ENCODE results near the gene SEPHS1. TPM values are rescaled to one million over a fixed set of nuclear protein-coding genes. Genes with fewer than 3 reads are reported as not detected.
A peak's percentile ranks its signal among the peaks of the same experiment; 100 is the strongest.

Gene SEPHS1
- total RNA-seq, 1 donor from 2014 or later, result 51.1 TPM

DNA sequence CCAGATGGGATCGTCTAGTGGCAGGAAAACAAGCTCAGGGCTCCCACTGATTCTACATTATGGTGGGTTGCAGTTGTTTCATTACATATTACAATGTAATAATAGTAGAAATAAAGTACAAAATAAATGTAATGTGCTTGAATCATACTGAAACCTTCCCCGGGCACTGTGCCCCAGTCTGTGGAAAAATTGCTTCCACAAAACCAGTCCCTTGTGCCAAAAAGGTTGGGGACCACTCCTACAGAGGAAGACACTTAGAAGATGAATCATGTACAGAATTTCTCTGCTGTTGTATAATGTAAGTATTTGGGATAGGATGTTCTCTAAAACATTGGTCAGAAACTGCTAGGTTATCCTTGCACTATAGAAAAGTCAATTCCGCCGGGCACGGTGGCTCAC lies 36.9 kb downstream of the SEPHS1 start:
- Mint-ChIP-seq H3K9me3 (ENCODE audit: unreplicated experiment) (no peaks in the 10 kb centered on the region), H3K4me3 (ENCODE audit: unreplicated experiment) (no peak overlapping the region), H3K36me3 (ENCODE audit: unreplicated experiment) (no peaks in the 10 kb centered on the region), H3K27me3 (ENCODE audit: unreplicated experiment) (no peaks in the 10 kb centered on the region), H3K4me1 (ENCODE audit: low read depth, unreplicated experiment) (no peaks in the 10 kb centered on the region), H3K27ac (ENCODE audit: unreplicated experiment) (no peak overlapping the region)
- TF ChIP-seq, protein P1, sequence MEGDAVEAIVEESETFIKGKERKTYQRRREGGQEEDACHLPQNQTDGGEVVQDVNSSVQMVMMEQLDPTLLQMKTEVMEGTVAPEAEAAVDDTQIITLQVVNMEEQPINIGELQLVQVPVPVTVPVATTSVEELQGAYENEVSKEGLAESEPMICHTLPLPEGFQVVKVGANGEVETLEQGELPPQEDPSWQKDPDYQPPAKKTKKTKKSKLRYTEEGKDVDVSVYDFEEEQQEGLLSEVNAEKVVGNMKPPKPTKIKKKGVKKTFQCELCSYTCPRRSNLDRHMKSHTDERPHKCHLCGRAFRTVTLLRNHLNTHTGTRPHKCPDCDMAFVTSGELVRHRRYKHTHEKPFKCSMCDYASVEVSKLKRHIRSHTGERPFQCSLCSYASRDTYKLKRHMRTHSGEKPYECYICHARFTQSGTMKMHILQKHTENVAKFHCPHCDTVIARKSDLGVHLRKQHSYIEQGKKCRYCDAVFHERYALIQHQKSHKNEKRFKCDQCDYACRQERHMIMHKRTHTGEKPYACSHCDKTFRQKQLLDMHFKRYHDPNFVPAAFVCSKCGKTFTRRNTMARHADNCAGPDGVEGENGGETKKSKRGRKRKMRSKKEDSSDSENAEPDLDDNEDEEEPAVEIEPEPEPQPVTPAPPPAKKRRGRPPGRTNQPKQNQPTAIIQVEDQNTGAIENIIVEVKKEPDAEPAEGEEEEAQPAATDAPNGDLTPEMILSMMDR (IDR thresholded peaks at IDR 0.05; ENCODE audit: partially characterized antibody, unreplicated experiment), result no peak
- DNase-seq, result no peak

DNA sequence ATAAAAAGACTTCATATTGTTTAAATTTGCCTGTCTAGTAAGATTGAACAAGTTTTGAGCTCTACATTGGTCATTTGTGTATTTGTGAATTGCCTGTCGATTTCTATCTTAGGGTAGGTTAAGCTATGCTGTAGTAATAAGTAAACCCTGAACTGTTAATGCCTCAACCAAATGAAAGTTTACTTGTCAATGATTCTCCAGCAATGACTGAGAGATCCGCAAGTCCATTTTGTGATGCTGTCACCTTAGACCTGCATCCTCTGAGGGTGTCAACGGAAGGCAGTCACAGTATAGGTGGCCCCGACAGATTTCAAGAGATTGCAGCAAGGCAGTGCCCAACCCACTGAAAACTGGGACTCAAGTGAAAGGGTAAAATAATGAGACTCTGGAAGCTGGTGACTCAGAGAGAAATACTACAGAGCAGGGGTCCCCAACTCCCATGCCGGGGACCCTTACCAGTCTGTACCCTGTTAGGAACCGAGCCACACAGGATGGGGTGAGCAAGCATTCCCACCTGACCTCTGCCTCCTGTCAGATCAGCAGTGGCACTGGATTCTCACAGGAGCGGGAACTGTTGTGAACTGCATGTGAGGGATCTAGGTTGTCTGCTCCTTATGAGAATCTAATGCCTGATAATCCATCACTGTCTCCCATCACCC lies 37.4 kb downstream of the SEPHS1 start:
- Mint-ChIP-seq H3K27ac (ENCODE audit: unreplicated experiment) (no peak overlapping the region), H3K4me3 (ENCODE audit: unreplicated experiment) (no peak overlapping the region), H3K9me3 (ENCODE audit: unreplicated experiment) (no peaks in the 10 kb centered on the region), H3K27me3 (ENCODE audit: unreplicated experiment) (peaks cover 2% of the 10 kb centered on the region), H3K36me3 (ENCODE audit: unreplicated experiment) (no peaks in the 10 kb centered on the region), H3K4me1 (ENCODE audit: low read depth, unreplicated experiment) (no peaks in the 10 kb centered on the region)
- DNase-seq, result no peak
- TF ChIP-seq, protein P1 (IDR thresholded peaks at IDR 0.05; ENCODE audit: partially characterized antibody, unreplicated experiment), result no peak

DNA sequence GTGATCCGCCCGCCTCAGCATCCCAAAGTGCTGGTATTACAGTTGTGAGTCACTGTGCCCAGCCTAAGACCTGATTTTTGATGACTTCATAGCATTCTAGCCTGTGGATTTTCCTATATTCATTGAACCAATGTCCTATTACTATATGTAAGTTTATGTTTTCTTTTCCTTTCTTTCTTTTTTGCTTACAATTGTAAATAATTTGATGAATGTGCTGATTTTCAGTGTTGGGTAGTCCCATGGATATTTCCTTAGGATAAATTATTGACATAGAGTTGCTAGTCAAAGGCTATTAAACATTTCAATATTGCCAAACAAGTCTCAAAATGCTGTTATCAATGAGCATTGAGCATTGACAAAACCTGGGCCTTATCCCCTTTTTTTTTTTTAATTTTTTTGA lies 38.3 kb downstream of the SEPHS1 start:
- H3K27ac Mint-ChIP-seq (ENCODE audit: unreplicated experiment), result no peak overlapping the region
- no peak overlapping the region for H3K4me3 Mint-ChIP-seq (ENCODE audit: unreplicated experiment)

DNA sequence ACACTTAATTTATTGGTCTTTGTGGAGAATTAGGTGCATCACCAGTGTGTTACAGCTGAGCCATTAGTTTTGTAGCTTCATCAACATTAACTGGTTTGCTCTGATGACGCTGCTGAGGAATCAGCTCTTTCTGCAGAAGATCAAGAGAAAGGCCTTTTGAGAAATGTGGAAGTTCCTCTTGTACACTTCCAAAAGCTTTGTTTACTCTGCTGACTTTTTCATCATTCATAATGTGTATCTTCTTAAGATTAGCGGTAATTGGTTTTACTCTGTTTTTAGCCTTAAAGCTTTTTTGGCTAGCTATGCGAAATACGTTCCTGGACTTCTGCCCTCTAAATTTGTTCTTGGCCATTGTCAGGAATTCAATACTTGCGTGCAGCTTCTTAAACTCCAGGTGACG lies 40.0 kb downstream of the SEPHS1 start:
- H3K36me3 Mint-ChIP-seq (ENCODE audit: unreplicated experiment), result no peaks in the 10 kb centered on the region
- H3K4me1 Mint-ChIP-seq (ENCODE audit: low read depth, unreplicated experiment), result no peaks in the 10 kb centered on the region
- no peak overlapping the region for H3K4me3 Mint-ChIP-seq (ENCODE audit: unreplicated experiment)
- H3K27me3 Mint-ChIP-seq (ENCODE audit: unreplicated experiment), result peaks cover 2% of the 10 kb centered on the region
- TF ChIP-seq, protein P1 (IDR thresholded peaks at IDR 0.05; ENCODE audit: partially characterized antibody, unreplicated experiment), result no peak
- DNase-seq, result no peak
- H3K9me3 Mint-ChIP-seq (ENCODE audit: unreplicated experiment), result no peaks in the 10 kb centered on the region
- no peak overlapping the region for H3K27ac Mint-ChIP-seq (ENCODE audit: unreplicated experiment)

More for the DNA sequence above, 38.3 kb downstream of the SEPHS1 start:
- peaks cover 2% of the 10 kb centered on the region for H3K27me3 Mint-ChIP-seq (ENCODE audit: unreplicated experiment)
- no peaks in the 10 kb centered on the region for H3K36me3 Mint-ChIP-seq (ENCODE audit: unreplicated experiment)
- DNase-seq, result no peak
- H3K9me3 Mint-ChIP-seq (ENCODE audit: unreplicated experiment), result no peaks in the 10 kb centered on the region
- no peaks in the 10 kb centered on the region for H3K4me1 Mint-ChIP-seq (ENCODE audit: low read depth, unreplicated experiment)
- TF ChIP-seq, protein P1 (IDR thresholded peaks at IDR 0.05; ENCODE audit: partially characterized antibody, unreplicated experiment), result no peak

DNA sequence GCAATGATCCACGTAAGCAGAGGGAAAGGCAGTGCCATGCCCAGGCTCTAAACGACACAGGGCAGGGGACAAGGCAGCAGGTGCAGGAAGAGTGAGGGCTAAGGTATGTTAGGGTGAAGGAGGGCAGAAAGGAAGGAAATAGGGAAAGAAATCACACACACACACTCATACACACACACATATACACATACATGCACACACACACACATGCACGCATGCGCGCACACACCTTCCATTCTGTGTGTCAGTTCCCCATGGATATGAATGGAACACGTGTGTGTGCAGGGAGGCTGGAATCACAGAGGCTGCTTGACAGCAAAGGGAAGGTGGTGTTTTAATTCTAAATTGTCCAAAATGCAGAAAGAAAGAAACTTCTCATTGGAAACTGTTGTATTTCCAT lies 42.0 kb downstream of the SEPHS1 start:
- H3K4me1 Mint-ChIP-seq (ENCODE audit: low read depth, unreplicated experiment), result peaks cover 5% of the 10 kb centered on the region
- no peak overlapping the region for H3K27ac Mint-ChIP-seq (ENCODE audit: unreplicated experiment)
- H3K4me3 Mint-ChIP-seq (ENCODE audit: unreplicated experiment), result peak overlapping the region; percentile 17
- H3K36me3 Mint-ChIP-seq (ENCODE audit: unreplicated experiment), result no peaks in the 10 kb centered on the region
- H3K27me3 Mint-ChIP-seq (ENCODE audit: unreplicated experiment), result peaks cover 2% of the 10 kb centered on the region
- TF ChIP-seq, protein P1 (IDR thresholded peaks at IDR 0.05; ENCODE audit: partially characterized antibody, unreplicated experiment), result no peak
- no peaks in the 10 kb centered on the region for H3K9me3 Mint-ChIP-seq (ENCODE audit: unreplicated experiment)
- DNase-seq, result no peak
